GM12878 (cell line): Measurements from ENCODE around the gene PPFIBP1.

Experiments used
- CREB1 ChIP-seq: IDR thresholded peaks from 2 replicates; pipeline ENCODE4 v1.6.1; 2012; ENCODE audit warnings: low read depth, mild to moderate bottlenecking, inconsistent platforms
- CREM ChIP-seq: IDR thresholded peaks from 2 replicates; pipeline ENCODE4 v1.6.1; 2014; ENCODE audit warnings: antibody characterized with exemption, low read depth
- CTCF ChIP-seq, 3 experiments: IDR thresholded peaks in 2 of 3; conservative IDR thresholded peaks in 1 of 3; 2 replicates each; pipeline ENCODE4 v1.5.1; 2011; ENCODE audit warnings: low read depth in 3 of 3, low read length in 3 of 3, mild to moderate bottlenecking in 3 of 3, control low read depth in 2 of 3, moderate library complexity in 2 of 3, inconsistent platforms in 1 of 3, mixed read lengths in 1 of 3; ENCODE audit not compliant: control insufficient read depth in 2 of 3, insufficient read depth in 1 of 3; ENCODE audit errors: extremely low read depth in 1 of 3
- IRF5 ChIP-seq: fragments of 450-650 bp; IDR thresholded peaks from 2 replicates; pipeline ENCODE4 v1.6.1; 2017; ENCODE audit warnings: borderline replicate concordance
- KLF5 ChIP-seq: fragments of 450-650 bp; IDR thresholded peaks from 2 replicates; pipeline ENCODE4 v1.6.1; 2014; ENCODE audit warnings: mild to moderate bottlenecking; ENCODE audit not compliant: partially characterized antibody
- POLR2A ChIP-seq: IDR thresholded peaks from 2 replicates; pipeline ENCODE4 v1.6.1; 2011; ENCODE audit warnings: low read depth, mild to moderate bottlenecking, low read length
- POLR2AphosphoS5 ChIP-seq: IDR thresholded peaks from 2 replicates; pipeline ENCODE4 v1.6.1; 2011; ENCODE audit warnings: mild to moderate bottlenecking, low read length, inconsistent platforms
- SREBF2 ChIP-seq: IDR thresholded peaks from 2 replicates; pipeline ENCODE4 v1.6.1; 2012; ENCODE audit warnings: mild to moderate bottlenecking, low read length
- ZNF274 ChIP-seq: IDR thresholded peaks from one replicate; pipeline ENCODE4 v1.8.0; 2011; ENCODE audit not compliant: insufficient read length, insufficient read depth

- TF ChIP-seq KLF5, result no peak
- TF ChIP-seq CREB1, result no peak
- TF ChIP-seq SREBF2, result no peak
- TF ChIP-seq CREM, result no peak
- no peak for TF ChIP-seq CTCF (IDR thresholded peaks at IDR 0.05 in 2 of 3, conservative IDR thresholded peaks at IDR 0.05 in 1 of 3; ENCODE audit: control insufficient read depth in 2 of 3, extremely low read depth in 1 of 3, insufficient read depth in 1 of 3, low read depth in 3 of 3, low read length in 3 of 3)
- TF ChIP-seq POLR2AphosphoS5, result no peak
- no peak for TF ChIP-seq ZNF274
- TF ChIP-seq POLR2A, result no peak
- TF ChIP-seq IRF5, result no peak
These were observed 219.6 kb downstream of the PPFIBP1 start for GRCh38 chr12:27743601-27744000.
